Prostate gland (tissue), 2 donors: ENCODE data around the gene POTEB3.
"Not testable (repeated sequence)": the region's sequence is repeated elsewhere in the genome, so short reads cannot be mapped to it uniquely, and the experiment has no call there.

ENCODE experiments used
- POLR2A ChIP-seq: fragments of 450-650 bp; IDR thresholded peaks from one replicate; pipeline ENCODE4 v1.6.1; 2016; ENCODE audit warnings: antibody characterized with exemption, mild to moderate bottlenecking
- TF ChIP-seq, protein P1 (sequence below), 4 experiments: fragments of 200-600 bp in 2 of 4; fragments of 450-650 bp in 2 of 4; sonication (generic) in 2 of 4; IDR thresholded peaks; 1 replicate in 3 of 4; 2 replicates in 1 of 4; pipeline ENCODE4 v1.5.1; 2016 to 2019; ENCODE audit warnings: antibody characterized with exemption in 4 of 4, mild to moderate bottlenecking in 2 of 4, moderate library complexity in 2 of 4

DNA sequence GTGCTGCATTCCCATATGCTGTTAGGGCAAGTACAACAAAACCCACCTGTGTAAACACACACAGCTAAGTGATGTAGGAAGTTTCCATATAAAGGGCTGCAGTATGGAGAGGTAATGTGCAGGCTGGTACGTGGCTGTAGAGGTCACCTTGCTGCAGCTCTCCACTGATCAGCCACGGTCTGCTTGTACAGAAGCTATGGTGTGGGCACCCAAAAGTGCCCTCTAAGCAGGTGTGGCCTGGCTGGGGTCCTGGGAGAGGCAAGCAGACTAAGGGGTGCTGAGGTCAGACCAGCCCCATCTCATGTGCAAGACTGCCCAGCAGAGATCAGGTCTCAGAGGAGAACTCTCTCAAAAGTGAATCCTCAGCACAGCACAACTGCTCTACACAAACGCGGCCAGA lies 32.9 kb downstream of the POTEB3 start:
- TF ChIP-seq, protein P1, sequence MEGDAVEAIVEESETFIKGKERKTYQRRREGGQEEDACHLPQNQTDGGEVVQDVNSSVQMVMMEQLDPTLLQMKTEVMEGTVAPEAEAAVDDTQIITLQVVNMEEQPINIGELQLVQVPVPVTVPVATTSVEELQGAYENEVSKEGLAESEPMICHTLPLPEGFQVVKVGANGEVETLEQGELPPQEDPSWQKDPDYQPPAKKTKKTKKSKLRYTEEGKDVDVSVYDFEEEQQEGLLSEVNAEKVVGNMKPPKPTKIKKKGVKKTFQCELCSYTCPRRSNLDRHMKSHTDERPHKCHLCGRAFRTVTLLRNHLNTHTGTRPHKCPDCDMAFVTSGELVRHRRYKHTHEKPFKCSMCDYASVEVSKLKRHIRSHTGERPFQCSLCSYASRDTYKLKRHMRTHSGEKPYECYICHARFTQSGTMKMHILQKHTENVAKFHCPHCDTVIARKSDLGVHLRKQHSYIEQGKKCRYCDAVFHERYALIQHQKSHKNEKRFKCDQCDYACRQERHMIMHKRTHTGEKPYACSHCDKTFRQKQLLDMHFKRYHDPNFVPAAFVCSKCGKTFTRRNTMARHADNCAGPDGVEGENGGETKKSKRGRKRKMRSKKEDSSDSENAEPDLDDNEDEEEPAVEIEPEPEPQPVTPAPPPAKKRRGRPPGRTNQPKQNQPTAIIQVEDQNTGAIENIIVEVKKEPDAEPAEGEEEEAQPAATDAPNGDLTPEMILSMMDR (IDR thresholded peaks at IDR 0.05) = not testable (repeated sequence)
- not testable (repeated sequence) for TF ChIP-seq POLR2A
